Measurements from ENCODE around the gene MAGEF1. TPM values are rescaled to one million over a fixed set of nuclear protein-coding genes. Genes with fewer than 3 reads are reported as not detected.

Gene MAGEF1
- total and polyA plus RNA-seq, 5 donors from 2014 or later, result 5.2 to 27.0 (median 20.2) TPM

GRCh38 chr3:184715943-184716621 lies 4.2 kb upstream of the MAGEF1 start:
- H3K4me1 Mint-ChIP-seq, result peaks cover 9 to 18% (median 14%) of the 10 kb centered on the region in 4 donors
- no peak overlapping the region for H3K27ac Mint-ChIP-seq
- Histone ChIP-seq H3K27me3 (ENCODE audit: control insufficient read depth, insufficient read depth, low read length) (no peaks in the 10 kb centered on the region), H3K4me3 (ENCODE audit: low read depth, low read length) (no peak overlapping the region), H3K27ac (ENCODE audit: insufficient read depth, low read length, poor library complexity, severe bottlenecking) (no peak overlapping the region), H3K9me3 (ENCODE audit: control insufficient read depth in 2 of 2, low read length in 2 of 2) (no peaks in the 10 kb centered on the region), H3K4me1 (ENCODE audit: control insufficient read depth, insufficient read depth, low read length, poor library complexity, severe bottlenecking) (peaks cover 8% of the 10 kb centered on the region), H3K36me3 (ENCODE audit: control insufficient read depth, insufficient read depth, low read length) (no peaks in the 10 kb centered on the region)
- no peaks in the 10 kb centered on the region for H3K36me3 Mint-ChIP-seq
- H3K27me3 Mint-ChIP-seq, result no peaks in the 10 kb centered on the region
- ATAC-seq (ENCODE audit: low read depth in 2 of 2) (no peak), DNase-seq (no peak)
- no peak overlapping the region for H3K4me3 Mint-ChIP-seq
- no peaks in the 10 kb centered on the region for H3K9me3 Mint-ChIP-seq

- peak overlapping the region in 3 of 4 donors; percentile 20 to 81 (median 68) for H3K4me3 Mint-ChIP-seq
- ATAC-seq (ENCODE audit: low read depth in 2 of 2) (no peak), DNase-seq (no peak)
- H3K27ac ChIP-seq (ENCODE audit: insufficient read depth, low read length, poor library complexity, severe bottlenecking), result no peak overlapping the region
- H3K27me3 ChIP-seq (ENCODE audit: control insufficient read depth, insufficient read depth, low read length), result no peaks in the 10 kb centered on the region
- H3K4me1 Mint-ChIP-seq, result peaks cover 19 to 35% (median 28%) of the 10 kb centered on the region in 4 donors
- H3K27ac Mint-ChIP-seq, result peak overlapping the region in 1 of 3 donors; percentile 80
- H3K4me3 ChIP-seq (ENCODE audit: low read depth, low read length), result no peak overlapping the region
- peaks cover 20% of the 10 kb centered on the region for H3K4me1 ChIP-seq (ENCODE audit: control insufficient read depth, insufficient read depth, low read length, poor library complexity, severe bottlenecking)
- H3K9me3 ChIP-seq (ENCODE audit: control insufficient read depth in 2 of 2, low read length in 2 of 2), result no peaks in the 10 kb centered on the region
- H3K36me3 Mint-ChIP-seq, result peaks cover 9% of the 10 kb centered on the region
- H3K9me3 Mint-ChIP-seq, result no peaks in the 10 kb centered on the region
- H3K27me3 Mint-ChIP-seq, result no peaks in the 10 kb centered on the region
- no peaks in the 10 kb centered on the region for H3K36me3 ChIP-seq (ENCODE audit: control insufficient read depth, insufficient read depth, low read length)
These were observed 1.7 kb upstream of the MAGEF1 start for GRCh38 chr3:184713521-184713920.

- Mint-ChIP-seq H3K27ac (peak overlapping the region; percentile 52 to 91 (median 80)), H3K4me1 (peaks cover 19 to 35% (median 29%) of the 10 kb centered on the region in 4 donors), H3K4me3 (peak overlapping the region; percentile 20 to 81 (median 70)), H3K36me3 (peaks cover 12% of the 10 kb centered on the region), H3K27me3 (no peaks in the 10 kb centered on the region), H3K9me3 (no peaks in the 10 kb centered on the region)
- no peak for ATAC-seq (ENCODE audit: low read depth in 2 of 2)
- peaks cover 20% of the 10 kb centered on the region for H3K4me1 ChIP-seq (ENCODE audit: control insufficient read depth, insufficient read depth, low read length, poor library complexity, severe bottlenecking)
- H3K27me3 ChIP-seq (ENCODE audit: control insufficient read depth, insufficient read depth, low read length), result no peaks in the 10 kb centered on the region
- no peaks in the 10 kb centered on the region for H3K9me3 ChIP-seq (ENCODE audit: control insufficient read depth in 2 of 2, low read length in 2 of 2)
- H3K36me3 ChIP-seq (ENCODE audit: control insufficient read depth, insufficient read depth, low read length), result no peaks in the 10 kb centered on the region
- no peak overlapping the region for H3K4me3 ChIP-seq (ENCODE audit: low read depth, low read length)
- no peak overlapping the region for H3K27ac ChIP-seq (ENCODE audit: insufficient read depth, low read length, poor library complexity, severe bottlenecking)
- no peak for DNase-seq
These were observed 1.1 kb upstream of the MAGEF1 start for GRCh38 chr3:184713040-184713355.

- Histone ChIP-seq H3K4me1 (ENCODE audit: control insufficient read depth, insufficient read depth, low read length, poor library complexity, severe bottlenecking) (peaks cover 20% of the 10 kb centered on the region), H3K4me3 (ENCODE audit: low read depth, low read length) (peak overlapping the region; percentile 74), H3K9me3 (ENCODE audit: control insufficient read depth in 2 of 2, low read length in 2 of 2) (no peaks in the 10 kb centered on the region), H3K36me3 (ENCODE audit: control insufficient read depth, insufficient read depth, low read length) (no peaks in the 10 kb centered on the region), H3K27me3 (ENCODE audit: control insufficient read depth, insufficient read depth, low read length) (no peaks in the 10 kb centered on the region), H3K27ac (ENCODE audit: insufficient read depth, low read length, poor library complexity, severe bottlenecking) (peak overlapping the region; percentile 74)
- Mint-ChIP-seq H3K4me3 (peak overlapping the region; percentile 88 to 98 (median 94)), H3K9me3 (no peaks in the 10 kb centered on the region), H3K4me1 (peaks cover 19 to 35% (median 29%) of the 10 kb centered on the region in 4 donors), H3K27ac (peak overlapping the region; percentile 80 to 90 (median 90)), H3K27me3 (no peaks in the 10 kb centered on the region), H3K36me3 (peaks cover 15% of the 10 kb centered on the region)
- peak; percentile 30 to 38 for ATAC-seq (ENCODE audit: low read depth in 2 of 2)
- peak in 1 of 3 donors; percentile 9 for DNase-seq
These were observed 580 bp upstream of the MAGEF1 start for GRCh38 chr3:184712248-184713039.

- peak overlapping the region; percentile 88 to 98 (median 94) for H3K4me3 Mint-ChIP-seq
These were observed 883 bp downstream of the MAGEF1 start for GRCh38 chr3:184710870-184711492.

GRCh38 chr3:184703657-184704056 lies 8.2 kb downstream of the MAGEF1 start:
- Mint-ChIP-seq H3K27me3 (no peaks in the 10 kb centered on the region), H3K27ac (no peak overlapping the region), H3K9me3 (no peaks in the 10 kb centered on the region), H3K36me3 (peaks cover 10% of the 10 kb centered on the region), H3K4me1 (peaks cover 0 to 2% (median under 1%) of the 10 kb centered on the region in 4 donors), H3K4me3 (no peak overlapping the region)
- Histone ChIP-seq H3K27me3 (ENCODE audit: control insufficient read depth, insufficient read depth, low read length) (no peaks in the 10 kb centered on the region), H3K4me3 (ENCODE audit: low read depth, low read length) (no peak overlapping the region), H3K9me3 (ENCODE audit: control insufficient read depth in 2 of 2, low read length in 2 of 2) (no peaks in the 10 kb centered on the region), H3K27ac (ENCODE audit: insufficient read depth, low read length, poor library complexity, severe bottlenecking) (no peak overlapping the region), H3K4me1 (ENCODE audit: control insufficient read depth, insufficient read depth, low read length, poor library complexity, severe bottlenecking) (no peaks in the 10 kb centered on the region), H3K36me3 (ENCODE audit: control insufficient read depth, insufficient read depth, low read length) (no peaks in the 10 kb centered on the region)
- ATAC-seq (ENCODE audit: low read depth in 2 of 2), result no peak
- DNase-seq, result no peak

More at GRCh38 chr3:184710870-184711492, 883 bp downstream of the MAGEF1 start:
- Histone ChIP-seq H3K36me3 (ENCODE audit: control insufficient read depth, insufficient read depth, low read length) (no peaks in the 10 kb centered on the region), H3K27me3 (ENCODE audit: control insufficient read depth, insufficient read depth, low read length) (no peaks in the 10 kb centered on the region), H3K4me1 (ENCODE audit: control insufficient read depth, insufficient read depth, low read length, poor library complexity, severe bottlenecking) (peaks cover 20% of the 10 kb centered on the region), H3K27ac (ENCODE audit: insufficient read depth, low read length, poor library complexity, severe bottlenecking) (peak overlapping the region; percentile 74), H3K9me3 (ENCODE audit: control insufficient read depth in 2 of 2, low read length in 2 of 2) (no peaks in the 10 kb centered on the region), H3K4me3 (ENCODE audit: low read depth, low read length) (peak overlapping the region; percentile 88)
- Mint-ChIP-seq H3K27me3 (no peaks in the 10 kb centered on the region), H3K4me1 (peaks cover 19 to 35% (median 29%) of the 10 kb centered on the region in 4 donors), H3K9me3 (no peaks in the 10 kb centered on the region), H3K36me3 (peaks cover 19% of the 10 kb centered on the region), H3K27ac (peak overlapping the region; percentile 80 to 90 (median 90))
- DNase-seq (peak in 1 of 3 donors; percentile 56), ATAC-seq (ENCODE audit: low read depth in 2 of 2) (peak in 1 of 2 donors; percentile 23)

DNA sequence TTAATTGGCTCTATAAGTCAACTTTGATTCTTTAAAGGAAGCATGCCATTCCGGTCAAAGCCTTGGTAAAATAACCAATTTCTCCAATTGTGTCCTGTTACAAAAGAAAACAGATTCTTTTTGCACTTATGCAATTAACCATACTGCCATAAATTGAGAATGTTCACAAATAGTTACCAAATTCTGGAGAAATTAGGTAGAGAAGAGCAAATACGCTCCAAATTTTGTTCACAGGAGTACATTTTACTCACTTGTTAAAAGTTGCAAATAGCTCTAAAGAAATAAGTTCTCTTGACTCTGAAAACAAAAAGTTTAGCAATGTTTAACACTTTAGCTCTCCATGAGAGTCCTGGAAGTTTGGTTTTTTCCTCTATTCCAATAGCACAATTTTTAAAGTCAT lies 11.1 kb downstream of the MAGEF1 start:
- DNase-seq (no peak), ATAC-seq (ENCODE audit: low read depth in 2 of 2) (no peak)
- no peaks in the 10 kb centered on the region for H3K27me3 ChIP-seq (ENCODE audit: control insufficient read depth, insufficient read depth, low read length)
- H3K27ac Mint-ChIP-seq, result no peak overlapping the region
- H3K27ac ChIP-seq (ENCODE audit: insufficient read depth, low read length, poor library complexity, severe bottlenecking), result no peak overlapping the region
- no peak overlapping the region for H3K4me3 Mint-ChIP-seq
- no peaks in the 10 kb centered on the region for H3K36me3 ChIP-seq (ENCODE audit: control insufficient read depth, insufficient read depth, low read length)
- no peaks in the 10 kb centered on the region for H3K9me3 ChIP-seq (ENCODE audit: control insufficient read depth in 2 of 2, low read length in 2 of 2)
- no peaks in the 10 kb centered on the region for H3K4me1 ChIP-seq (ENCODE audit: control insufficient read depth, insufficient read depth, low read length, poor library complexity, severe bottlenecking)
- H3K4me3 ChIP-seq (ENCODE audit: low read depth, low read length), result no peak overlapping the region
- H3K27me3 Mint-ChIP-seq, result peaks cover 6% of the 10 kb centered on the region
- H3K36me3 Mint-ChIP-seq, result no peaks in the 10 kb centered on the region
- H3K4me1 Mint-ChIP-seq, result peaks cover 0 to 2% (median 0%) of the 10 kb centered on the region in 4 donors
- no peaks in the 10 kb centered on the region for H3K9me3 Mint-ChIP-seq
